Psoas muscle (tissue), 8 donors: Measurements from ENCODE around the gene CKB. TPM values are rescaled to one million over a fixed set of nuclear protein-coding genes. Genes with fewer than 3 reads are reported as not detected.

ENCODE experiments used
- ATAC-seq, 4 donors: fragments of 200-7000 bp; cut with Tn5 transposase; one replicate each; pipeline ENCODE4 v1.9.1; 2020; ENCODE audit warnings: moderate library complexity in 3 of 4, mild to moderate bottlenecking in 2 of 4
- DNase-seq, 2 donors: peaks; one replicate each; pipeline ENCODE4 v3.0.0-alpha.2; 2020
- H3K27ac ChIP-seq: fragments of 200-600 bp; one replicate; pipeline ENCODE4 v1.8.0; 2022
- H3K27me3 ChIP-seq, 3 donors: fragments of 200-600 bp in 1 of 3; one replicate each; pipeline versions ENCODE4 v1.6.1 to v1.8.0; 2013 to 2022; ENCODE audit warnings: low read length in 2 of 3, mild to moderate bottlenecking in 2 of 3, moderate library complexity in 1 of 3; ENCODE audit not compliant: insufficient read depth in 3 of 3
- H3K36me3 ChIP-seq, 2 donors: fragments of 200-600 bp in 1 of 2; one replicate each; pipeline versions ENCODE4 v1.6.1 to v1.8.0; 2013 to 2022; ENCODE audit warnings: low read depth in 1 of 2, mild to moderate bottlenecking in 1 of 2, moderate library complexity in 1 of 2; ENCODE audit not compliant: insufficient read depth in 1 of 2
- H3K4me1 ChIP-seq: fragments of 200-600 bp; one replicate; pipeline ENCODE4 v1.8.0; 2022
- H3K4me3 ChIP-seq: fragments of 200-600 bp; one replicate; pipeline ENCODE4 v1.8.0; 2022; ENCODE audit warnings: mild to moderate bottlenecking
- H3K9me3 ChIP-seq: fragments of 200-600 bp; one replicate; pipeline ENCODE4 v1.8.0; 2022
- CTCF ChIP-seq: fragments of 200-600 bp; IDR thresholded peaks from one replicate; pipeline ENCODE4 v1.8.0; 2022; ENCODE audit warnings: antibody characterized with exemption
- WGBS, 3 donors: extraction: QIAGEN DNeasy Blood & Tissue Kit; methylation state at CpG; one replicate each; pipeline versions ENCODE4 v1.1.6 to v1.1.7; 2013; 5-methylcytosine and 5-hydroxymethylcytosine counted together
- intact Hi-C, 2 donors: fragments of 100-400 bp; cut with DNase I; formaldehyde crosslinking; loops; one replicate each; pipeline versions ENCODE4 v1.11.0 to v1.14.2; 2022
- polyA plus RNA-seq, 3 donors: library from polyadenylated mRNA; stranded (reverse); fragments of 200-250 nt; gene quantifications; one replicate each; pipeline ENCODE4 v1.2.3, GENCODE V29; 2013
- total RNA-seq, 4 donors: library from RNA; stranded (reverse); fragmentation: NEBNext Ultra II Directional in 2 of 4; extraction: Animal tissue kit (Norgen Biotek cat#: 25700) in 2 of 4; gene quantifications; one replicate each; pipeline versions ENCODE4 v1.2.1 to v1.2.4, GENCODE V29; 2021 to 2023
- donor health status: healthy with polysubstance abuse.
- donor health status: DM: no; HTN: no; CAD: no; lungs with moderate emphysema.
- donor health status: Bipolar disorder and iron deficiency.
- donor health status: healthy.
- donor health status: DM: yes; HTN: yes; CAD: no.
- donor health status: DM: no; HTN: no; CAD: no.
- donor health status: DM: no; HTN: no; CAD: no.
- donor health status: DM: yes; HTN: yes; CAD: no.

CKB gene
- total and polyA plus RNA-seq, 7 donors, result 19.5 to 383 (median 44.9) TPM

GRCh38 chr14:103488960-103489359, 33.7 kb downstream of the CKB start:
- no peaks in the 10 kb centered on the region for H3K9me3 ChIP-seq
- peak overlapping the region; percentile 90 for H3K27ac ChIP-seq
- intact Hi-C loops, result no loop called here
- no peak for DNase-seq
- ATAC-seq, result peak; percentile 69 to 81 (median 78)
- H3K4me3 ChIP-seq, result peak overlapping the region; percentile 31
- H3K4me1 ChIP-seq, result peaks cover 43% of the 10 kb centered on the region
- no peak for TF ChIP-seq CTCF
- H3K27me3 ChIP-seq, result no peaks in the 10 kb centered on the region
- H3K36me3 ChIP-seq, result peaks cover 2 to 46% of the 10 kb centered on the region in 2 donors
- WGBS, 3 donors, result 22 to 40% (median 35%) methylated on average over 2 of the region's 2 CpGs

GRCh38 chr14:103488071-103488470, 34.6 kb downstream of the CKB start:
- peaks cover 2 to 41% of the 10 kb centered on the region in 2 donors for H3K36me3 ChIP-seq
- WGBS, 3 donors, result 34 to 48% (median 40%) methylated on average over 6 of the region's 6 CpGs
- no peaks in the 10 kb centered on the region for H3K27me3 ChIP-seq
- H3K27ac ChIP-seq, result peak overlapping the region; percentile 90
- DNase-seq (no peak), ATAC-seq (peak; percentile 53 to 87 (median 80))
- intact Hi-C loops, result no loop called here
- H3K9me3 ChIP-seq, result no peaks in the 10 kb centered on the region
- H3K4me3 ChIP-seq, result peak overlapping the region; percentile 31
- peaks cover 38% of the 10 kb centered on the region for H3K4me1 ChIP-seq
- no peak for TF ChIP-seq CTCF

GRCh38 chr14:103485504-103485903, 37.1 kb downstream of the CKB start:
- Histone ChIP-seq H3K27me3 (no peaks in the 10 kb centered on the region), H3K36me3 (peaks cover 2 to 40% of the 10 kb centered on the region in 2 donors), H3K4me3 (no peak overlapping the region), H3K9me3 (no peaks in the 10 kb centered on the region), H3K27ac (no peak overlapping the region), H3K4me1 (peaks cover 26% of the 10 kb centered on the region)
- 88 to 94% (median 92%) methylated on average over 2 of the region's 2 CpGs for WGBS, 3 donors
- TF ChIP-seq CTCF, result no peak
- intact Hi-C loops, result no loop called here
- no peak for DNase-seq
- ATAC-seq, result no peak

GRCh38 chr14:103483600-103483999, 39.0 kb downstream of the CKB start:
- TF ChIP-seq CTCF, result no peak
- no peak for ATAC-seq
- WGBS, 3 donors, result 39 to 59% (median 47%) methylated on average over 5 of the region's 5 CpGs
- peak overlapping the region; percentile 36 for H3K27ac ChIP-seq
- H3K27me3 ChIP-seq, result no peaks in the 10 kb centered on the region
- DNase-seq, result no peak
- no peaks in the 10 kb centered on the region for H3K9me3 ChIP-seq
- H3K36me3 ChIP-seq, result peaks cover 0 to 55% of the 10 kb centered on the region in 2 donors
- intact Hi-C loops, result no loop called here
- H3K4me1 ChIP-seq, result peaks cover 9% of the 10 kb centered on the region
- no peak overlapping the region for H3K4me3 ChIP-seq

- DNase-seq (no peak), ATAC-seq (no peak)
- Histone ChIP-seq H3K4me3 (no peak overlapping the region), H3K27ac (no peak overlapping the region), H3K27me3 (no peaks in the 10 kb centered on the region), H3K4me1 (no peaks in the 10 kb centered on the region), H3K36me3 (peaks cover 5 to 80% of the 10 kb centered on the region in 2 donors), H3K9me3 (no peaks in the 10 kb centered on the region)
- TF ChIP-seq CTCF, result no peak
- 76 to 86% (median 83%) methylated on average over 3 of the region's 3 CpGs for WGBS, 3 donors
- intact Hi-C loops, result no loop called here
These were observed 42.0 kb downstream of the CKB start for GRCh38 chr14:103480595-103480994.
